GM12878 (cell line): Measurements from ENCODE around the gene DLG2. TPM values are rescaled to one million over a fixed set of nuclear protein-coding genes. Genes with fewer than 3 reads are reported as not detected.

ENCODE experiments used
- ATAC-seq: fragments of 200-7000 bp; cut with Tn5 transposase; 3 replicates; pipeline ENCODE4 v1.9.1; 2020; ENCODE audit warnings: mild to moderate bottlenecking, moderate library complexity
- BruUV-seq: library from RNA; stranded (reverse); fragments of 400-500 nt; replicated peaks from 2 replicates; lab custom pipeline; 2021; lab: Mats Ljungman, UMichigan
- CTCF ChIA-PET: fragments of 300-600 bp; sonication (Branson Sonifier 250); formaldehyde crosslinking; extraction: SDS; loops from one replicate; lab custom pipeline; 2021; ENCODE audit warnings: inconsistent platforms; lab: Yijun Ruan, JAX
- POLR2A ChIA-PET: fragments of 350-600 bp; formaldehyde crosslinking; extraction: SDS; loops from one replicate; lab custom pipeline; 2021; ENCODE audit warnings: inconsistent platforms; lab: Charles Lee
- RAD21 ChIA-PET: fragments of 300-600 bp; sonication (Branson Sonifier 250); formaldehyde crosslinking; loops from one replicate; lab custom pipeline; 2023; ENCODE audit warnings: antibody characterized with exemption; ENCODE audit not compliant: unreplicated experiment; lab: Charles Lee
- SMC1A ChIA-PET: fragments of 300-600 bp; sonication (Branson Sonifier 250); formaldehyde crosslinking; loops from one replicate; lab custom pipeline; 2023; ENCODE audit not compliant: unreplicated experiment, uncharacterized antibody; lab: Charles Lee
- DNase-seq: peaks from one replicate; pipeline ENCODE4 v3.0.0-alpha.2; 2011; ENCODE audit warnings: low read depth, low spot score
- FAIRE-seq: peaks from 3 replicates; lab custom pipeline; 2011; peaks lifted over from hg19 to GRCh38; lab: Jason Lieb, UNC
- H2AFZ ChIP-seq: 2 replicates; pipeline ENCODE4 v1.6.0; 2011; ENCODE audit warnings: low read depth, low read length, control low read depth; ENCODE audit not compliant: control insufficient read depth
- H3K27ac ChIP-seq: 2 replicates; pipeline ENCODE4 v1.5.1; 2011; ENCODE audit warnings: control low read depth; ENCODE audit not compliant: control insufficient read depth, insufficient read depth
- H3K27me3 ChIP-seq, 2 experiments: replicated peaks in 1 of 2; 2 replicates each; pipeline versions ENCODE4 v1.6.0 to v1.6.1; 2011; ENCODE audit warnings: low read length in 1 of 2; ENCODE audit not compliant: control insufficient read depth in 2 of 2, insufficient read depth in 2 of 2
- H3K36me3 ChIP-seq, 2 experiments: 2 replicates each; pipeline ENCODE4 v1.5.1; 2011; ENCODE audit warnings: low read length in 1 of 2; ENCODE audit not compliant: control insufficient read depth in 2 of 2, insufficient read depth in 2 of 2
- H3K4me1 ChIP-seq: 2 replicates; pipeline ENCODE4 v1.6.1; 2011; ENCODE audit warnings: mild to moderate bottlenecking, low read length, moderate library complexity, mixed read lengths; ENCODE audit not compliant: control insufficient read depth, insufficient read depth
- H3K4me2 ChIP-seq: 2 replicates; pipeline ENCODE4 v1.6.0; 2011; ENCODE audit warnings: control low read depth; ENCODE audit not compliant: control insufficient read depth, insufficient read depth
- H3K4me3 ChIP-seq: fragments of 200-600 bp; sonication (generic); 2 replicates; pipeline ENCODE4 v1.5.1; 2016
- H3K79me2 ChIP-seq: 2 replicates; pipeline ENCODE4 v1.6.0; 2011; ENCODE audit warnings: low read length; ENCODE audit not compliant: control insufficient read depth, insufficient read depth
- H3K9ac ChIP-seq: 2 replicates; pipeline ENCODE4 v1.8.0; 2011; ENCODE audit warnings: low read length, control low read depth, mixed read lengths; ENCODE audit not compliant: control insufficient read depth, insufficient read depth
- H3K9me3 ChIP-seq: replicated peaks from 3 replicates; pipeline ENCODE4 v1.5.1; 2011; ENCODE audit warnings: mild to moderate bottlenecking, low read length; ENCODE audit not compliant: control insufficient read depth, insufficient read depth
- H4K20me1 ChIP-seq: 2 replicates; pipeline ENCODE4 v1.6.0; 2011; ENCODE audit not compliant: control insufficient read depth, insufficient read depth
- ASH2L ChIP-seq: fragments of 300-600, 200-600 bp; sonication (generic); IDR thresholded peaks from 2 replicates; pipeline ENCODE4 v1.6.1; 2017; ENCODE audit warnings: low read depth, mild to moderate bottlenecking, borderline replicate concordance
- FOXK2 ChIP-seq: fragments of 450-650 bp; IDR thresholded peaks from 2 replicates; pipeline ENCODE4 v1.6.1; 2017; ENCODE audit warnings: mild to moderate bottlenecking, moderate library complexity
- NRF1 ChIP-seq: conservative IDR thresholded peaks from 2 replicates; pipeline ENCODE4 v1.6.1; 2011; ENCODE audit warnings: mild to moderate bottlenecking, low read depth, low read length, improper control_type of control experiment
- POLR2A ChIP-seq: IDR thresholded peaks from 2 replicates; pipeline ENCODE4 v1.6.1; 2011; ENCODE audit warnings: low read depth, mild to moderate bottlenecking, low read length
- RAD21 ChIP-seq: IDR thresholded peaks from 2 replicates; pipeline ENCODE4 v1.6.1; 2011; ENCODE audit warnings: mild to moderate bottlenecking, low read depth, low read length, moderate library complexity; ENCODE audit not compliant: insufficient read depth
- RFX5 ChIP-seq: IDR thresholded peaks from 2 replicates; pipeline ENCODE4 v1.6.1; 2011; ENCODE audit warnings: low read depth, low read length, improper control_type of control experiment
- SP1 ChIP-seq: IDR thresholded peaks from one replicate; pipeline ENCODE4 v1.6.1; 2011; ENCODE audit warnings: low read depth, low read length
- WGBS: methylation state at CpG from one replicate; pipeline ENCODE4 v1.1.6; 2016; ENCODE audit warnings: low lambda C conversion rate; ENCODE audit not compliant: insufficient replicate concordance, insufficient coverage; ENCODE audit errors: missing lambda C conversion rate; 5-methylcytosine and 5-hydroxymethylcytosine counted together
- in situ Hi-C: fragments of 300-500 bp; cut with MboI; formaldehyde crosslinking; loops from 9 replicates; pipeline ENCODE4 v1.14.3; 2018; ENCODE audit warnings: mixed read lengths
- intact Hi-C: fragments of 100-400 bp; cut with micrococcal nuclease; formaldehyde crosslinking; loops from one replicate; pipeline ENCODE4 v1.14.2; 2022; ENCODE audit not compliant: unreplicated experiment
- polyA plus RNA-seq, 11 experiments: library from polyadenylated mRNA; depleted of rRNA in 4 of 11; unstranded in 6 of 11; stranded (reverse) in 5 of 11; fragments of >200 nt; fragmentation: Nextera tagmentation in 4 of 11; fragmentation: Illumina TruSeq in 1 of 11; extraction: Ambion mirVana in 4 of 11; extraction: Trizol in 1 of 11; gene quantifications; 1 replicate in 1 of 11; 2 replicates in 10 of 11; pipeline versions ENCODE4 v1.2.1 to v1.2.3, GENCODE V29; 2011 to 2016; ENCODE audit warnings: inconsistent platforms in 2 of 11, missing spikeins in 2 of 11, low read depth in 1 of 11
- total RNA-seq, 4 experiments: library from RNA; depleted of rRNA in 3 of 4; stranded (reverse); fragments of >200 nt in 3 of 4; fragmentation: Illumina TruSeq in 1 of 4; extraction: Trizol in 1 of 4; gene quantifications; 2 replicates each; pipeline versions ENCODE4 v1.2.1 to v1.2.3, GENCODE V29; 2013 to 2021
- TF ChIP-seq, protein P1 (sequence below): fragments of 150-350 bp; IDR thresholded peaks from 2 replicates; pipeline ENCODE4 v1.6.1; 2016; ENCODE audit warnings: low read depth, low read length
- TF ChIP-seq, protein P2 (sequence below): fragments of 450-650 bp; IDR thresholded peaks from 2 replicates; pipeline ENCODE4 v1.6.1; 2017; ENCODE audit warnings: antibody characterized with exemption, mild to moderate bottlenecking, moderate library complexity
- TF ChIP-seq, protein P3 (sequence below): fragments of 450-650 bp; IDR thresholded peaks from 2 replicates; pipeline ENCODE4 v1.6.1; 2017; ENCODE audit warnings: mild to moderate bottlenecking
- TF ChIP-seq, protein P4 (sequence below): IDR thresholded peaks from 2 replicates; pipeline ENCODE4 v1.6.1; 2012; ENCODE audit warnings: improper control_type of control experiment, low read depth, low read length; ENCODE audit not compliant: insufficient replicate concordance

Gene DLG2
- total and polyA plus RNA-seq, 10 of the 15 experiments (the other 5 are each of a cell fraction or from before 2014, with no cell fraction given), result 0.09 to 0.98 (median 0.35) TPM

DNA sequence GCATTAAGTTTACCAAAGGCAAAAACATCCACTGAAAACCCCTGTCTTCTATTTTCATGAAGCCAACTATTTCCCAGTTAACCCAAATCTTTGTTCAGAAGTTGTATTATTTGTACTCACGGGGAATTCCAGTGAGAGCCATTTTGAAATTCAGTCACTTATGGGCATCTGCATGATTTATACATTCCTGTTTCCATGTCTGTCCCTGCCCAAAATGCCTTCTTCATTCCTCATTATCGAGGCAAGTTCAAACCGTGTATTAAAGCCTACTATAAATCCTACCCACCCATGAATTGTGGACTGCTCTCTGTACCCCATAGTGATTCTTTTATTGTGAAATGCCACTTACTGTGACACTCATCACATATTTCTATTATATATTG, 772.7 kb downstream of the DLG2 start:
- no peak overlapping the region for H3K4me2 ChIP-seq
- ChIA-PET RAD21 (no interaction called here), CTCF (no interaction called here), POLR2A (no interaction called here), SMC1A (no interaction called here)
- H3K9me3 ChIP-seq, result no peaks in the 10 kb centered on the region
- 16% methylated on average over 3 of the region's 3 CpGs for WGBS
- no peaks in the 10 kb centered on the region for H3K27me3 ChIP-seq
- no peaks in the 10 kb centered on the region for H4K20me1 ChIP-seq
- FAIRE-seq (no peak), ATAC-seq (no peak), DNase-seq (no peak)
- in situ Hi-C loops, result no loop called here
- no peak overlapping the region for H3K4me3 ChIP-seq
- H2AFZ ChIP-seq, result no peak overlapping the region
- H3K79me2 ChIP-seq, result no peaks in the 10 kb centered on the region
- intact Hi-C loops, result no loop called here
- no peak overlapping the region for H3K9ac ChIP-seq
- no peak overlapping the region for H3K27ac ChIP-seq
- no TSS peak for BruUV-seq
- H3K4me1 ChIP-seq, result no peaks in the 10 kb centered on the region
- no peaks in the 10 kb centered on the region for H3K36me3 ChIP-seq
- TF ChIP-seq POLR2A (no peak), RFX5 (no peak), FOXK2 (no peak), RAD21 (no peak), ASH2L (no peak), NRF1 (no peak), SP1 (no peak)
- TF ChIP-seq, protein P1, sequence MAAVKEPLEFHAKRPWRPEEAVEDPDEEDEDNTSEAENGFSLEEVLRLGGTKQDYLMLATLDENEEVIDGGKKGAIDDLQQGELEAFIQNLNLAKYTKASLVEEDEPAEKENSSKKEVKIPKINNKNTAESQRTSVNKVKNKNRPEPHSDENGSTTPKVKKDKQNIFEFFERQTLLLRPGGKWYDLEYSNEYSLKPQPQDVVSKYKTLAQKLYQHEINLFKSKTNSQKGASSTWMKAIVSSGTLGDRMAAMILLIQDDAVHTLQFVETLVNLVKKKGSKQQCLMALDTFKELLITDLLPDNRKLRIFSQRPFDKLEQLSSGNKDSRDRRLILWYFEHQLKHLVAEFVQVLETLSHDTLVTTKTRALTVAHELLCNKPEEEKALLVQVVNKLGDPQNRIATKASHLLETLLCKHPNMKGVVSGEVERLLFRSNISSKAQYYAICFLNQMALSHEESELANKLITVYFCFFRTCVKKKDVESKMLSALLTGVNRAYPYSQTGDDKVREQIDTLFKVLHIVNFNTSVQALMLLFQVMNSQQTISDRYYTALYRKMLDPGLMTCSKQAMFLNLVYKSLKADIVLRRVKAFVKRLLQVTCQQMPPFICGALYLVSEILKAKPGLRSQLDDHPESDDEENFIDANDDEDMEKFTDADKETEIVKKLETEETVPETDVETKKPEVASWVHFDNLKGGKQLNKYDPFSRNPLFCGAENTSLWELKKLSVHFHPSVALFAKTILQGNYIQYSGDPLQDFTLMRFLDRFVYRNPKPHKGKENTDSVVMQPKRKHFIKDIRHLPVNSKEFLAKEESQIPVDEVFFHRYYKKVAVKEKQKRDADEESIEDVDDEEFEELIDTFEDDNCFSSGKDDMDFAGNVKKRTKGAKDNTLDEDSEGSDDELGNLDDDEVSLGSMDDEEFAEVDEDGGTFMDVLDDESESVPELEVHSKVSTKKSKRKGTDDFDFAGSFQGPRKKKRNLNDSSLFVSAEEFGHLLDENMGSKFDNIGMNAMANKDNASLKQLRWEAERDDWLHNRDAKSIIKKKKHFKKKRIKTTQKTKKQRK, result no peak
- TF ChIP-seq, protein P2, sequence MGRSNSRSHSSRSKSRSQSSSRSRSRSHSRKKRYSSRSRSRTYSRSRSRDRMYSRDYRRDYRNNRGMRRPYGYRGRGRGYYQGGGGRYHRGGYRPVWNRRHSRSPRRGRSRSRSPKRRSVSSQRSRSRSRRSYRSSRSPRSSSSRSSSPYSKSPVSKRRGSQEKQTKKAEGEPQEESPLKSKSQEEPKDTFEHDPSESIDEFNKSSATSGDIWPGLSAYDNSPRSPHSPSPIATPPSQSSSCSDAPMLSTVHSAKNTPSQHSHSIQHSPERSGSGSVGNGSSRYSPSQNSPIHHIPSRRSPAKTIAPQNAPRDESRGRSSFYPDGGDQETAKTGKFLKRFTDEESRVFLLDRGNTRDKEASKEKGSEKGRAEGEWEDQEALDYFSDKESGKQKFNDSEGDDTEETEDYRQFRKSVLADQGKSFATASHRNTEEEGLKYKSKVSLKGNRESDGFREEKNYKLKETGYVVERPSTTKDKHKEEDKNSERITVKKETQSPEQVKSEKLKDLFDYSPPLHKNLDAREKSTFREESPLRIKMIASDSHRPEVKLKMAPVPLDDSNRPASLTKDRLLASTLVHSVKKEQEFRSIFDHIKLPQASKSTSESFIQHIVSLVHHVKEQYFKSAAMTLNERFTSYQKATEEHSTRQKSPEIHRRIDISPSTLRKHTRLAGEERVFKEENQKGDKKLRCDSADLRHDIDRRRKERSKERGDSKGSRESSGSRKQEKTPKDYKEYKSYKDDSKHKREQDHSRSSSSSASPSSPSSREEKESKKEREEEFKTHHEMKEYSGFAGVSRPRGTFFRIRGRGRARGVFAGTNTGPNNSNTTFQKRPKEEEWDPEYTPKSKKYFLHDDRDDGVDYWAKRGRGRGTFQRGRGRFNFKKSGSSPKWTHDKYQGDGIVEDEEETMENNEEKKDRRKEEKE, result no peak
- TF ChIP-seq, protein P3, sequence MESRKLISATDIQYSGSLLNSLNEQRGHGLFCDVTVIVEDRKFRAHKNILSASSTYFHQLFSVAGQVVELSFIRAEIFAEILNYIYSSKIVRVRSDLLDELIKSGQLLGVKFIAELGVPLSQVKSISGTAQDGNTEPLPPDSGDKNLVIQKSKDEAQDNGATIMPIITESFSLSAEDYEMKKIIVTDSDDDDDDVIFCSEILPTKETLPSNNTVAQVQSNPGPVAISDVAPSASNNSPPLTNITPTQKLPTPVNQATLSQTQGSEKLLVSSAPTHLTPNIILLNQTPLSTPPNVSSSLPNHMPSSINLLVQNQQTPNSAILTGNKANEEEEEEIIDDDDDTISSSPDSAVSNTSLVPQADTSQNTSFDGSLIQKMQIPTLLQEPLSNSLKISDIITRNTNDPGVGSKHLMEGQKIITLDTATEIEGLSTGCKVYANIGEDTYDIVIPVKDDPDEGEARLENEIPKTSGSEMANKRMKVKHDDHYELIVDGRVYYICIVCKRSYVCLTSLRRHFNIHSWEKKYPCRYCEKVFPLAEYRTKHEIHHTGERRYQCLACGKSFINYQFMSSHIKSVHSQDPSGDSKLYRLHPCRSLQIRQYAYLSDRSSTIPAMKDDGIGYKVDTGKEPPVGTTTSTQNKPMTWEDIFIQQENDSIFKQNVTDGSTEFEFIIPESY, result no peak
- TF ChIP-seq, protein P4, sequence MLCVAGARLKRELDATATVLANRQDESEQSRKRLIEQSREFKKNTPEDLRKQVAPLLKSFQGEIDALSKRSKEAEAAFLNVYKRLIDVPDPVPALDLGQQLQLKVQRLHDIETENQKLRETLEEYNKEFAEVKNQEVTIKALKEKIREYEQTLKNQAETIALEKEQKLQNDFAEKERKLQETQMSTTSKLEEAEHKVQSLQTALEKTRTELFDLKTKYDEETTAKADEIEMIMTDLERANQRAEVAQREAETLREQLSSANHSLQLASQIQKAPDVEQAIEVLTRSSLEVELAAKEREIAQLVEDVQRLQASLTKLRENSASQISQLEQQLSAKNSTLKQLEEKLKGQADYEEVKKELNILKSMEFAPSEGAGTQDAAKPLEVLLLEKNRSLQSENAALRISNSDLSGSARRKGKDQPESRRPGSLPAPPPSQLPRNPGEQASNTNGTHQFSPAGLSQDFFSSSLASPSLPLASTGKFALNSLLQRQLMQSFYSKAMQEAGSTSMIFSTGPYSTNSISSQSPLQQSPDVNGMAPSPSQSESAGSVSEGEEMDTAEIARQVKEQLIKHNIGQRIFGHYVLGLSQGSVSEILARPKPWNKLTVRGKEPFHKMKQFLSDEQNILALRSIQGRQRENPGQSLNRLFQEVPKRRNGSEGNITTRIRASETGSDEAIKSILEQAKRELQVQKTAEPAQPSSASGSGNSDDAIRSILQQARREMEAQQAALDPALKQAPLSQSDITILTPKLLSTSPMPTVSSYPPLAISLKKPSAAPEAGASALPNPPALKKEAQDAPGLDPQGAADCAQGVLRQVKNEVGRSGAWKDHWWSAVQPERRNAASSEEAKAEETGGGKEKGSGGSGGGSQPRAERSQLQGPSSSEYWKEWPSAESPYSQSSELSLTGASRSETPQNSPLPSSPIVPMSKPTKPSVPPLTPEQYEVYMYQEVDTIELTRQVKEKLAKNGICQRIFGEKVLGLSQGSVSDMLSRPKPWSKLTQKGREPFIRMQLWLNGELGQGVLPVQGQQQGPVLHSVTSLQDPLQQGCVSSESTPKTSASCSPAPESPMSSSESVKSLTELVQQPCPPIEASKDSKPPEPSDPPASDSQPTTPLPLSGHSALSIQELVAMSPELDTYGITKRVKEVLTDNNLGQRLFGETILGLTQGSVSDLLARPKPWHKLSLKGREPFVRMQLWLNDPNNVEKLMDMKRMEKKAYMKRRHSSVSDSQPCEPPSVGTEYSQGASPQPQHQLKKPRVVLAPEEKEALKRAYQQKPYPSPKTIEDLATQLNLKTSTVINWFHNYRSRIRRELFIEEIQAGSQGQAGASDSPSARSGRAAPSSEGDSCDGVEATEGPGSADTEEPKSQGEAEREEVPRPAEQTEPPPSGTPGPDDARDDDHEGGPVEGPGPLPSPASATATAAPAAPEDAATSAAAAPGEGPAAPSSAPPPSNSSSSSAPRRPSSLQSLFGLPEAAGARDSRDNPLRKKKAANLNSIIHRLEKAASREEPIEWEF, result no peak
